Stimulated activated CD8-positive, alpha-beta memory T cell treated with anti-CD3 and anti-CD28 coated beads, Interleukin-15, amount 100 ng/mL, for 4 hours (primary cell): Measurements from ENCODE around the gene PFKP.

Experiments
- DNase-seq, 2 donors: peaks; one replicate each; pipeline ENCODE4 v3.0.0-alpha.2; 2020; ENCODE audit warnings: low read depth in 2 of 2

Gene PFKP

GRCh38 chr10:3069876-3070275 lies 2.5 kb downstream of the PFKP start:
- no peak for DNase-seq

GRCh38 chr10:3071405-3072198 lies 4.3 kb downstream of the PFKP start:
- DNase-seq, result peak; percentile 29 to 42

- no peak for DNase-seq
These were observed 5.5 kb downstream of the PFKP start for GRCh38 chr10:3072641-3073360.

- DNase-seq, result no peak
These were observed 6.9 kb downstream of the PFKP start for GRCh38 chr10:3074145-3074665.

GRCh38 chr10:3074985-3075600 lies 7.7 kb downstream of the PFKP start:
- DNase-seq, result no peak

GRCh38 chr10:3076138-3076537 lies 8.8 kb downstream of the PFKP start:
- no peak for DNase-seq

GRCh38 chr10:3077509-3077908 lies 10.2 kb downstream of the PFKP start:
- no peak for DNase-seq

GRCh38 chr10:3077940-3078630 lies 10.7 kb downstream of the PFKP start:
- DNase-seq, result no peak

- DNase-seq, result no peak
These were observed 14.1 kb downstream of the PFKP start for GRCh38 chr10:3081383-3081981.

GRCh38 chr10:3082290-3082689 lies 14.9 kb downstream of the PFKP start:
- DNase-seq, result no peak

GRCh38 chr10:3085785-3086567 lies 18.6 kb downstream of the PFKP start:
- no peak for DNase-seq

- DNase-seq, result no peak
These were observed 23.0 kb downstream of the PFKP start for GRCh38 chr10:3090388-3090787.

GRCh38 chr10:3090914-3091787 lies 23.8 kb downstream of the PFKP start:
- DNase-seq, result no peak

- DNase-seq, result no peak
These were observed 24.6 kb downstream of the PFKP start for GRCh38 chr10:3091921-3092320.

- no peak for DNase-seq
These were observed 26.6 kb downstream of the PFKP start for GRCh38 chr10:3093996-3094395.

- DNase-seq, result no peak
These were observed 27.3 kb downstream of the PFKP start for GRCh38 chr10:3094609-3095036.

GRCh38 chr10:3095373-3096139 lies 28.2 kb downstream of the PFKP start:
- peak; percentile 21 to 48 for DNase-seq

- DNase-seq, result no peak
These were observed 28.8 kb downstream of the PFKP start for GRCh38 chr10:3096149-3096548.

GRCh38 chr10:3097160-3097559 lies 29.8 kb downstream of the PFKP start:
- no peak for DNase-seq
